ENCODE data around the gene JAK2.

Gene JAK2

GRCh38 chr9:4984621-4985385 lies at the start of gene JAK2:
Gene JAK2, plus strand, starts transcription at chr9:4985272. Its CDS starts 36,716 bp downstream, at chr9:5021988.
- TF ChIP-seq TAF1 (IDR thresholded peaks at IDR 0.05; ENCODE audit: low read depth) (peak; percentile 43), NFIC (IDR thresholded peaks at IDR 0.05) (peak; percentile 46; the same call in 1 of the 2 replicates), ZBTB7A (IDR thresholded peaks at IDR 0.05; ENCODE audit: low read depth) (peak; percentile 20; the same call in 1 of the 2 replicates), EP300 (IDR thresholded peaks at IDR 0.05; ENCODE audit: borderline replicate concordance) (0 out of 2 replicates have a peak, but pooled peaks have one; percentile 8), MAX (IDR thresholded peaks at IDR 0.05) (no peak; the same call in 1 of the 2 replicates), EGR1 (IDR thresholded peaks at IDR 0.05) (no peak), TEAD4 (IDR thresholded peaks at IDR 0.05) (no peak), RAD21 (IDR thresholded peaks at IDR 0.05; ENCODE audit: low read depth) (peak; percentile 11; the same call in 1 of the 2 replicates), CEBPB (IDR thresholded peaks at IDR 0.05) (no peak), CREB1 (IDR thresholded peaks at IDR 0.05; ENCODE audit: low read depth) (0 out of 2 replicates have a peak, but pooled peaks have one; percentile 0), YY1 (IDR thresholded peaks at IDR 0.05; ENCODE audit: low read depth) (no peak), FOXM1 (IDR thresholded peaks at IDR 0.05; ENCODE audit: borderline replicate concordance, low read depth) (no peak), TCF12 (IDR thresholded peaks at IDR 0.05; ENCODE audit: low read depth) (peak; percentile 20; the same call in 1 of the 2 replicates), USF1 (IDR thresholded peaks at IDR 0.05) (no peak), REST (IDR thresholded peaks at IDR 0.05; ENCODE audit: low read depth) (no peak)

- TF ChIP-seq NFIC (IDR thresholded peaks at IDR 0.05) (no peak), EGR1 (IDR thresholded peaks at IDR 0.05) (no peak), FOXM1 (IDR thresholded peaks at IDR 0.05; ENCODE audit: borderline replicate concordance, low read depth) (no peak), CEBPB (IDR thresholded peaks at IDR 0.05) (no peak), EP300 (IDR thresholded peaks at IDR 0.05; ENCODE audit: borderline replicate concordance) (no peak)
Measured at GRCh38 chr9:4936277-4936676, 48.8 kb upstream of the JAK2 start.

- TF ChIP-seq TAF1 (IDR thresholded peaks at IDR 0.05; ENCODE audit: low read depth) (no peak), RAD21 (IDR thresholded peaks at IDR 0.05; ENCODE audit: low read depth) (no peak), MAX (IDR thresholded peaks at IDR 0.05) (no peak), CEBPB (IDR thresholded peaks at IDR 0.05) (no peak), USF1 (IDR thresholded peaks at IDR 0.05) (no peak), YY1 (IDR thresholded peaks at IDR 0.05; ENCODE audit: low read depth) (no peak)
Measured at GRCh38 chr9:4936823-4937222, 48.2 kb upstream of the JAK2 start.

- TF ChIP-seq RAD21 (IDR thresholded peaks at IDR 0.05; ENCODE audit: low read depth) = no peak
- no peak for TF ChIP-seq NFIC (IDR thresholded peaks at IDR 0.05)
- no peak for TF ChIP-seq TCF12 (IDR thresholded peaks at IDR 0.05; ENCODE audit: low read depth)
- TF ChIP-seq ZBTB7A (IDR thresholded peaks at IDR 0.05; ENCODE audit: low read depth) = no peak
- no peak for TF ChIP-seq REST (IDR thresholded peaks at IDR 0.05; ENCODE audit: low read depth)
- no peak for TF ChIP-seq CREB1 (IDR thresholded peaks at IDR 0.05; ENCODE audit: low read depth)
- no peak for TF ChIP-seq USF1 (IDR thresholded peaks at IDR 0.05)
- no peak for TF ChIP-seq FOXM1 (IDR thresholded peaks at IDR 0.05; ENCODE audit: borderline replicate concordance, low read depth)
- no peak for TF ChIP-seq TAF1 (IDR thresholded peaks at IDR 0.05; ENCODE audit: low read depth)
- TF ChIP-seq EP300 (IDR thresholded peaks at IDR 0.05; ENCODE audit: borderline replicate concordance) = no peak
- no peak for TF ChIP-seq YY1 (IDR thresholded peaks at IDR 0.05; ENCODE audit: low read depth)
- no peak for TF ChIP-seq EGR1 (IDR thresholded peaks at IDR 0.05)
- TF ChIP-seq CEBPB (IDR thresholded peaks at IDR 0.05) = no peak
Measured at GRCh38 chr9:4937446-4937845, 47.6 kb upstream of the JAK2 start.

GRCh38 chr9:4938496-4938895 lies 46.6 kb upstream of the JAK2 start:
- TF ChIP-seq NFIC (IDR thresholded peaks at IDR 0.05) = no peak
- no peak for TF ChIP-seq CREB1 (IDR thresholded peaks at IDR 0.05; ENCODE audit: low read depth)
- no peak for TF ChIP-seq YY1 (IDR thresholded peaks at IDR 0.05; ENCODE audit: low read depth)
- TF ChIP-seq REST (IDR thresholded peaks at IDR 0.05; ENCODE audit: low read depth) = no peak

Measured in Ishikawa (cell line).